Head of caudate nucleus (tissue), 42 donors: ENCODE data around the gene HK3.

Experiments used
- DNase-seq, 42 donors: peaks; one replicate each; pipeline versions ENCODE4 v3.0.0 to v3.0.0-alpha.2; 2020 to 2021; ENCODE audit warnings: mixed read lengths in 7 of 42
- intact Hi-C: fragments of 100-400 bp; cut with DNase I; formaldehyde crosslinking; loops from one replicate; pipeline ENCODE4 v1.15.0; 2022

HK3 gene

DNA sequence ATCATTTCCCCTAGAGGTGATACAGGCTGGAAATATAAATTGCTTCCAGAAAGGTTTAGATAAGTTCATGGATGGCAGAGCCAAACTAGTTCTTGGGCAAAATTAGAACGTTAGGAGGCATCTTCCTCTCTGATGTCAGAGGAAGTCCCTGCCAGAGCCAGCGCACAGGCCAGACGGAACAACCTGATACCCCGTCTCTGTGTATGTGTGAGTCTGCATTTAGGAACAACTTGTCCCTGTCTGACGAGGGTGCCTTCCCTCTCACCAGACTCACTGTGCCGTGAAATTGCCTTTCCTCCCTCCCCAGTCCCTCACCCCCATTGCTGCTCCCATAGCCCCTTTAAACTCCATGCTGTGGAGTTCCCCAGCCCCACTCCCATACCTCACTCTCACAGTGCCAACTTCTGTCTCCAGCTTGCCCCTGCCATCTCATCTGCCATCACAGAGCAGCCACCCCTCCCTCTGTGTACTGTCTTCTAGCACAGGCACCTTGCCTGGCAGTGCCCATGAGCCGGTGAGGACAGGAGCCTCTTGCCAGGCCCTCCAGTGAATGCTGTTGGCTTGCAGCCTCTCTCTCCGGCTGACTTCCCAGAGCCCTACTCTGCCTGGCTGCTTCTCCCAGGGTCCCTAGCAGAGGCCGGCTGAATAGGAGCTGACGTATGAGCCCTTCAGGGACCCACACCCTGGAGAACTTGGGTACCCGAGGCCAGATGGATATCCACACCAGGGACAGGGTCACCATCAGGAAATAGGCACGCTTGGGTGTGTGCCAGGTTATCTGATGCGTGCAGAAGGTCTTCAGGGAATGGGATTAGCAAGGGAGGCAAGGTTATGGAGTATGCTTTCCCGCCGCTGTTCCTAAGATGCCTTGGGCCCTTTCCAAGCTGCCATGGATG is 62.1 kb downstream of the HK3 start:
- intact Hi-C loops = no loop called here
- no peak for DNase-seq

DNA sequence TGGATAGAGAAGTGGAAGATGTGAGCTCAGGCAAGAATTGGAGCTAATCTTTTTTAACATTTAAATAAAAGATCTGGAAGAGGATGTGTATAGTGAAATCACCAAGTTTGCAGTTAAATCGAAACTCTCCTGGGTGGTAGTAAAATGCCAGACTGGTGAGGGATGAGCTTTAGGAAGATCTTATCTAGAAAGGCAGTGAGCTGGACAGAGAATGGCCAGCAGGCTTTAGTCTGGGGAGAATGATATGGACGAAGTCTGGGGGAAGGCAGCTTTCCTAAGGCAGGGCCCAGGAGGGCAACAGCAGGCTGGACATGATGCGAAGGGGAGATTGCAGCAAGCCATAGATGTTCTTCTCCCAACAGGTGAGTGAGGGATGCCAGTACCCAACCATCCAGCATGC is 63.2 kb downstream of the HK3 start:
- DNase-seq = no peak
- intact Hi-C loops = no loop called here

DNA sequence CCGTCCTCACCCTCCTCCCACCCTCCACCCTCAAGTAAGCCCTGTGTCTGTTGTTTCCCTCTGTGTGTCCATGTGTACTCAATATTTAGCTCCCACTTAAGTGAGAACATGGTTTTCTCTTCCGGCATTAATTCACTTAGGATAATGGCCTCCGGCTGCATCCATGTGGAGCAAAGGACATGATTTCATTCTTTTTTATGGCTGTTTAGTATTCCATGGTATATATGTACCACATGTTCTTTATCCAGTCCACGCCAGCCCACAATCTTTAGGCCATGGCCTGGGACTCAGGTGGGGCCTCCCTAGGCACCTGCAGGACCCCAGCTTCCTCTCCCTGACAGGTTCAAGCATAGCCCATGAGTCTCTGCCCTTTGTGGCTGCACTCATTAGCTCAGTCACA is 65.9 kb downstream of the HK3 start:
- DNase-seq = no peak
- intact Hi-C loops = no loop called here

DNA sequence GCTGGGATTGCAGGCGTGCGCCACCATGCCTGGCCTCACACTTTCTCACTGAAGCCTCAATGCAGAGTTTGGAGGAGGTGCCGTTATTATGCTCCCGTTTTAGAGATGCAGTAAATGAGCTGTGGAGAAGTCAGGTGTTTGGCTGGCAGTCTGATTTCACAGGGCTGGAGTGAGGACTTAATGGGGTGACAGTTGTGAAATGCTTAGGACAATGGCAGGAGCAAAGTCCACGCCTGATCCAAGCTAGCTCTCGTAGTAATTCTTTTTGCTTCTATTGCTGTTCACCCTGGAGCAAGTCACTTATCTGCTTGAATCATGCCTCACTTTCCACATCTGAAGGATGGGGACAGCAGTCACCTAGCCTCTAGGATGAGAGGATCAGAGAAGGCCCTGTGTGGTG is 67.0 kb downstream of the HK3 start:
- intact Hi-C loops = no loop called here
- DNase-seq = no peak

DNA sequence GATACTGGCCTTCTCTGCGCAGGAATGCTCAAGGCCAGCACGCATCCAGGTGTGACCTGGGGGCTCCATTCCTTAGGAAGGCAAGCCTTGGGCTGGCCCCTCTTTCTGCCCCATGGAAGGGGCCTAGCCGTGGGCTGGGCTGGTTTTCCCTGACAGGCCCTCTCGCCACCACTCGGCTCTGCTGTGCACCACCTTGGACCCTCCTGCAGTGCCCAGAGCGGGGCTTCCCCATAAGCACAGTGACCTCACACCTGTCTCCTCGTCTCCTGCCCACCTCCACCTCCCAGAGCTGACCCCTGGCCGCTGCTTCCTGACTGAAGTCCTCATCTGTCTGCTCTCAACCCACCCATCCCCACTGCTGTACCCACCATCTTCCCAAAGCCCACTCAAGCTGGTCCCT is 67.7 kb downstream of the HK3 start:
- no peak for DNase-seq
- intact Hi-C loops = no loop called here

DNA sequence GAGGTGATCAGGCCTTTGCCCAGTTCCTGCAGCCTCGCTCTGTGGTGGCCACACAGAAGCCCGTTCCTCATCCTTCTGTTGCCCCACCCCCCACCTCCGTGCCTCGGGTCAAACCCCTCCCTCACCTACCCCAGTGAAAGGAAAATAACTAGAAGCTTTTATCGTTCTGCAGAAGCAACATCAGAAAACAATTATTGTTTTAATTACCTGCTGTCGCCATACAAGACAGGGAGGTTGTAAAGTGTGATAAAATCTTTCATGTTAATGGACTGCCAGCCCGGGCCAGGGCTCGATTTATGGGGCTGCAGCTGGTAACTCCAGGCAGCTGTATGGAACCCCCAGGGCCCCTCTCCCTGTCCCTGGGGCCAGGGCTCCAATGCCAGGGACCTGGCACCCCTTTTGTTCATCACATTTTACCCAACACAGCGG is 68.1 kb downstream of the HK3 start:
- no peak for DNase-seq
- intact Hi-C loops = no loop called here
